ENCODE data around the gene RNF19B. TPM values are rescaled to one million over a fixed set of nuclear protein-coding genes. Genes with fewer than 3 reads are reported as not detected.

RNF19B gene
- total RNA-seq, 1 donor from 2014 or later, result 29.7 TPM

DNA sequence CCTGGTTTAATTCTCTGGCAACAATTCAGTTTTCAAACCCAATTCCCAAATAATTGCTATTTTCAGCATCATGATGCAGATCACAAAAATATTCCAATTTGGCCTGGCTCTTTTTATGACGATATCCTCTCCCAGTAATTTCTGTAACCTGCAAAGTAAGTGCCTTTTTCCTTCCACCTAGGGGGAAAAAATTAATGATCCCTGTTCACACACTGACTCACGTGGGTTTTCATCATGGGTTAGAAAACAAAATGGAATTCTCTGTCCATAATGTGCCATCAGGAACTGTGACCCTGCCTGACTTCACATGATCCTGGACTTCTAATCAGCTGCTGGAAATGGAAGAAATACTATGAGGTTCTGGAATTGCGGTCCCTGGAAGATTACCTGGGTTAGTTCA, 47.6 kb upstream of the RNF19B start:
- Mint-ChIP-seq H3K4me1 (ENCODE audit: low read depth, unreplicated experiment) (peaks cover 22% of the 10 kb centered on the region), H3K27me3 (ENCODE audit: low read depth, unreplicated experiment) (no peaks in the 10 kb centered on the region), H3K36me3 (ENCODE audit: low read depth, unreplicated experiment) (peaks cover 25% of the 10 kb centered on the region), H3K4me3 (ENCODE audit: unreplicated experiment) (no peak overlapping the region), H3K9me3 (ENCODE audit: unreplicated experiment) (peaks cover 2% of the 10 kb centered on the region), H3K27ac (ENCODE audit: unreplicated experiment) (no peak overlapping the region)
- H4K20me1 ChIP-seq (ENCODE audit: insufficient read depth, low read length), result peaks cover under 1% of the 10 kb centered on the region
- DNase-seq (ENCODE audit: low read depth), result no peak
- FAIRE-seq, result no peak
- TF ChIP-seq, protein P1, sequence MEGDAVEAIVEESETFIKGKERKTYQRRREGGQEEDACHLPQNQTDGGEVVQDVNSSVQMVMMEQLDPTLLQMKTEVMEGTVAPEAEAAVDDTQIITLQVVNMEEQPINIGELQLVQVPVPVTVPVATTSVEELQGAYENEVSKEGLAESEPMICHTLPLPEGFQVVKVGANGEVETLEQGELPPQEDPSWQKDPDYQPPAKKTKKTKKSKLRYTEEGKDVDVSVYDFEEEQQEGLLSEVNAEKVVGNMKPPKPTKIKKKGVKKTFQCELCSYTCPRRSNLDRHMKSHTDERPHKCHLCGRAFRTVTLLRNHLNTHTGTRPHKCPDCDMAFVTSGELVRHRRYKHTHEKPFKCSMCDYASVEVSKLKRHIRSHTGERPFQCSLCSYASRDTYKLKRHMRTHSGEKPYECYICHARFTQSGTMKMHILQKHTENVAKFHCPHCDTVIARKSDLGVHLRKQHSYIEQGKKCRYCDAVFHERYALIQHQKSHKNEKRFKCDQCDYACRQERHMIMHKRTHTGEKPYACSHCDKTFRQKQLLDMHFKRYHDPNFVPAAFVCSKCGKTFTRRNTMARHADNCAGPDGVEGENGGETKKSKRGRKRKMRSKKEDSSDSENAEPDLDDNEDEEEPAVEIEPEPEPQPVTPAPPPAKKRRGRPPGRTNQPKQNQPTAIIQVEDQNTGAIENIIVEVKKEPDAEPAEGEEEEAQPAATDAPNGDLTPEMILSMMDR (IDR thresholded peaks at IDR 0.05; ENCODE audit: insufficient read depth, low read depth, low read length), result no peak
- no peak for TF ChIP-seq EZH2 (IDR thresholded peaks at IDR 0.05; ENCODE audit: insufficient read depth, low read length)
- no peaks in the 10 kb centered on the region for H3K79me2 ChIP-seq (ENCODE audit: insufficient read depth, low read length)
- H3K4me3 ChIP-seq (ENCODE audit: insufficient read depth, low read depth, low read length), result no peak overlapping the region
- H3K36me3 ChIP-seq (ENCODE audit: insufficient read depth, low read length), result peaks cover 26% of the 10 kb centered on the region
- H2AFZ ChIP-seq (ENCODE audit: low read depth, low read length), result no peak overlapping the region
- no peak overlapping the region for H3K27ac ChIP-seq (ENCODE audit: low read depth, low read length)
- H3K9ac ChIP-seq (ENCODE audit: low read length), result no peak overlapping the region
- H3K4me1 ChIP-seq (ENCODE audit: insufficient read depth, low read length), result peaks cover 11% of the 10 kb centered on the region
- no peaks in the 10 kb centered on the region for H3K27me3 ChIP-seq (ENCODE audit: insufficient read depth, low read length)
- H3K9me3 ChIP-seq (ENCODE audit: insufficient read depth, low read depth, low read length), result no peaks in the 10 kb centered on the region
- no peak overlapping the region for H3K4me2 ChIP-seq (ENCODE audit: low read length)

DNA sequence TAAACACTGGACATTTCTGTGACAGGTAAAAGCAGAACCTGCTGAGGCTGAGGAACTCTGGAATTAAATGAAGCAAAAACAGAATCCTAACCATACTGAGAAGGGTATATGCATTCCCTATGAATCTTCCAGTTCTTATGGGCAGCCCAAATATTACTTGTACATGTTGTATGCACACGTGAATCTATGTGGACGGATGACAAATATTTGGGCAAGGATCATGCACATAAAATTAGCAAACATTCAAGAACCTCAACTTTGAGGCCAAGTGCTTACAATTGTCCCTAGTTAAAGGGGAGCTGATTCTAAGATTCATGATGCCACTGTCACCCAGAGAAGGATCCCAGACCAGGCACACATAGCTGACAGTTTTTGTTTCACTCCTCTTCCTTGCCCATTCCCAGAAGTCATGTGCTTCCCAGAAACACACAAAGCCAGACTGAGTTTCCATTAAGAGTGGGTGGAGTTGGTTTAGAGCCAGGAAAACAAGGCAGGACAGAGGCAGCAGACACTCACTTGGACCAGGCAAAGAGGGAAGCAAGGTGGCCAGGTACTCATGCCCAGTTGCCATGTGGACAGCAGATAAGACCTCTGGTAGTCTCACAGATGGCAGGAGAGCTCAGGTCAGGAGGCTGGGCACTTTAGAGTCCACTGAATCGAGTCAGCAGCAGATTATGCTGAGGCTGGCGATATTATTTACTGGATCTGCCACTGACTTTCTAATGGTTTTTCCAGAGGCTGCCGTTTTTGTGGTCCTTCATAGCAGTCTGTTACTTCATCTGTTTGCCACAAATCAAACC, 46.5 kb upstream of the RNF19B start:
- DNase-seq (ENCODE audit: low read depth), result peak; percentile 71
- Mint-ChIP-seq H3K27ac (ENCODE audit: unreplicated experiment) (peak overlapping the region; percentile 43), H3K4me1 (ENCODE audit: low read depth, unreplicated experiment) (peaks cover 30% of the 10 kb centered on the region), H3K27me3 (ENCODE audit: low read depth, unreplicated experiment) (no peaks in the 10 kb centered on the region), H3K36me3 (ENCODE audit: low read depth, unreplicated experiment) (peaks cover 25% of the 10 kb centered on the region), H3K9me3 (ENCODE audit: unreplicated experiment) (peaks cover 2% of the 10 kb centered on the region), H3K4me3 (ENCODE audit: unreplicated experiment) (no peak overlapping the region)
- Histone ChIP-seq H3K9ac (ENCODE audit: low read length) (peak overlapping the region; percentile 4), H3K9me3 (ENCODE audit: insufficient read depth, low read depth, low read length) (no peaks in the 10 kb centered on the region), H3K4me1 (ENCODE audit: insufficient read depth, low read length) (peaks cover 21% of the 10 kb centered on the region), H3K4me2 (ENCODE audit: low read length) (no peak overlapping the region), H3K27ac (ENCODE audit: low read depth, low read length) (peak overlapping the region; percentile 4), H3K27me3 (ENCODE audit: insufficient read depth, low read length) (no peaks in the 10 kb centered on the region), H3K4me3 (ENCODE audit: insufficient read depth, low read depth, low read length) (no peak overlapping the region), H4K20me1 (ENCODE audit: insufficient read depth, low read length) (peaks cover 3% of the 10 kb centered on the region), H3K79me2 (ENCODE audit: insufficient read depth, low read length) (no peaks in the 10 kb centered on the region), H2AFZ (ENCODE audit: low read depth, low read length) (no peak overlapping the region), H3K36me3 (ENCODE audit: insufficient read depth, low read length) (peaks cover 23% of the 10 kb centered on the region)
- TF ChIP-seq, protein P1 (IDR thresholded peaks at IDR 0.05; ENCODE audit: insufficient read depth, low read depth, low read length), result no peak
- no peak for FAIRE-seq

GRCh38 chr1:33009561-33009960, 45.0 kb upstream of the RNF19B start:
- Histone ChIP-seq H3K27ac (ENCODE audit: low read depth, low read length) (no peak overlapping the region), H2AFZ (ENCODE audit: low read depth, low read length) (no peak overlapping the region), H3K79me2 (ENCODE audit: insufficient read depth, low read length) (no peaks in the 10 kb centered on the region), H4K20me1 (ENCODE audit: insufficient read depth, low read length) (peaks cover 3% of the 10 kb centered on the region), H3K4me1 (ENCODE audit: insufficient read depth, low read length) (peaks cover 36% of the 10 kb centered on the region), H3K4me3 (ENCODE audit: insufficient read depth, low read depth, low read length) (no peak overlapping the region), H3K9me3 (ENCODE audit: insufficient read depth, low read depth, low read length) (no peaks in the 10 kb centered on the region), H3K36me3 (ENCODE audit: insufficient read depth, low read length) (peaks cover 23% of the 10 kb centered on the region), H3K4me2 (ENCODE audit: low read length) (no peak overlapping the region), H3K27me3 (ENCODE audit: insufficient read depth, low read length) (no peaks in the 10 kb centered on the region), H3K9ac (ENCODE audit: low read length) (no peak overlapping the region)
- H3K36me3 Mint-ChIP-seq (ENCODE audit: low read depth, unreplicated experiment), result peaks cover 25% of the 10 kb centered on the region
- no peak overlapping the region for H3K27ac Mint-ChIP-seq (ENCODE audit: unreplicated experiment)
- FAIRE-seq, result no peak
- TF ChIP-seq, protein P1 (IDR thresholded peaks at IDR 0.05; ENCODE audit: insufficient read depth, low read depth, low read length), result no peak
- TF ChIP-seq EZH2 (IDR thresholded peaks at IDR 0.05; ENCODE audit: insufficient read depth, low read length), result no peak
- H3K4me3 Mint-ChIP-seq (ENCODE audit: unreplicated experiment), result no peak overlapping the region
- DNase-seq (ENCODE audit: low read depth), result no peak
- H3K27me3 Mint-ChIP-seq (ENCODE audit: low read depth, unreplicated experiment), result no peaks in the 10 kb centered on the region
- H3K9me3 Mint-ChIP-seq (ENCODE audit: unreplicated experiment), result peaks cover 2% of the 10 kb centered on the region
- H3K4me1 Mint-ChIP-seq (ENCODE audit: low read depth, unreplicated experiment), result peaks cover 43% of the 10 kb centered on the region
